ENCODE results near the gene REEP5. TPM values are rescaled to one million over a fixed set of nuclear protein-coding genes. Genes with fewer than 3 reads are reported as not detected.

Gene REEP5
- total and polyA plus RNA-seq, 2 of the 8 experiments (the other 6 are each of a cell fraction or from before 2014, with no cell fraction given), result 58.3 to 94.3 TPM

DNA sequence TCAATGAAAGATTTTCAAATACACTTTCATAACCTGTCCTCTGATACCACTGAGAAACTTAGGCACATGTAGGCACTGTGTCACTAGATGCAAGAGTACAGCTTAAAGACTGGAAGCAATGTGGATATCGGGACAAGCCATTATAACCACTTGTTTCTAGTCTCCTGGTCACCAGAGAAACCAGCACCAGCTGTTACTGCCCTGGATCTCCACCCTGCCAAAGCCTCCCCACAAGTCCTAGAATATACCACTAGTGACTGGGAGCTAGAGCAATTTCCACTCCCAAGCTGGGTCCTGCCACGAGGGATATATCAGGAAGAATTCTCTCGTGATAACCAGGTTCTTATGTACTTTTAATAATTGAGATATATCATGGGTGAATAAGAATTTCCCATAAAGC, 19.5 kb downstream of the REEP5 start:
- Histone ChIP-seq H3K4ac (replicated peaks; ENCODE audit: insufficient read length, low read depth, low read length) (no peak overlapping the region), H2BK15ac (ENCODE audit: low read length) (no peak overlapping the region), H3K4me3 (ENCODE audit: extremely low read depth in 1 of 4, insufficient read depth in 2 of 4, low read depth in 3 of 4, low read length in 4 of 4) (no peak overlapping the region), H2BK120ac (replicated peaks; ENCODE audit: low read depth, low read length) (no peak overlapping the region), H4K8ac (ENCODE audit: extremely low read depth, insufficient read depth, low read length) (no peak overlapping the region), H3K9me3 (ENCODE audit: insufficient read depth in 2 of 2, low read depth in 1 of 2, low read length in 1 of 2) (no peaks in the 10 kb centered on the region), H4K20me1 (replicated peaks in 1 of 2; ENCODE audit: control insufficient read depth in 1 of 2, insufficient read depth in 2 of 2, low read length in 2 of 2) (peaks cover 0 to 2% of the 10 kb centered on the region in 2 experiments), H3K23ac (ENCODE audit: insufficient read length) (no peak overlapping the region), H2AK5ac (ENCODE audit: low read depth, low read length) (no peak overlapping the region), H4K91ac (replicated peaks; ENCODE audit: insufficient read length, low read length) (no peak overlapping the region), H2BK12ac (ENCODE audit: low read depth, low read length) (no peak overlapping the region), H3K56ac (replicated peaks; ENCODE audit: insufficient read length, low read depth, low read length) (no peak overlapping the region), H3K36me3 (ENCODE audit: control insufficient read depth in 2 of 4, insufficient read depth in 4 of 4, low read length in 3 of 4) (peaks cover 0 to 21% (median 2%) of the 10 kb centered on the region in 4 experiments; a peak in 4 of 8 replicates), H3K23me2 (ENCODE audit: low read depth, low read length) (no peaks in the 10 kb centered on the region), H4K5ac (ENCODE audit: insufficient read length, low read depth, low read length) (no peak overlapping the region), H3K4me1 (replicated peaks in 1 of 4; ENCODE audit: control insufficient read depth in 3 of 4, insufficient read depth in 4 of 4, low read length in 3 of 4) (no peaks in the 10 kb centered on the region), H2BK20ac (ENCODE audit: low read length) (no peak overlapping the region), H3K14ac (ENCODE audit: insufficient read length) (no peak overlapping the region), H3K9ac (replicated peaks in 1 of 4; ENCODE audit: extremely low read depth in 1 of 4, low read depth in 3 of 4, low read length in 3 of 4) (no peak overlapping the region), H3K4me2 (ENCODE audit: insufficient read depth in 1 of 2, low read depth in 2 of 2, low read length in 2 of 2) (no peak overlapping the region), H3K18ac (ENCODE audit: extremely low read depth, low read length) (no peak overlapping the region), H3K79me1 (ENCODE audit: low read depth, low read length) (no peaks in the 10 kb centered on the region; the same call in 1 of the 2 replicates), H2BK5ac (ENCODE audit: low read depth, low read length) (no peak overlapping the region), H2AFZ (ENCODE audit: low read length) (no peak overlapping the region), H3K27ac (ENCODE audit: low read depth, low read length) (no peak overlapping the region), H3K27me3 (replicated peaks in 1 of 4; ENCODE audit: control insufficient read depth in 3 of 4, extremely low read depth in 1 of 4, insufficient read depth in 3 of 4, low read length in 3 of 4) (no peaks in the 10 kb centered on the region), H3K79me2 (ENCODE audit: control insufficient read depth in 1 of 2, insufficient read depth in 2 of 2, low read length in 2 of 2) (peaks cover 0 to 2% of the 10 kb centered on the region in 2 experiments; a peak in 1 of 4 replicates)
- POLR2A ChIA-PET (ENCODE audit: partially characterized antibody), result interaction anchor here (0.7 to 1.9 kb wide), 5 partner anchors 9 to 76 kb away, joined by 3 to 5 read pairs (median 5); partner anchors contain the start of gene REEP5
- no peak for DNase-seq (ENCODE audit: low read depth in 1 of 2, low spot score in 2 of 2)
- WGBS, 2 experiments (ENCODE audit: extremely low coverage in 1 of 2, insufficient coverage in 1 of 2, insufficient read length in 1 of 2, insufficient replicate concordance in 2 of 2, low coverage in 1 of 2, low lambda C conversion rate in 2 of 2, missing lambda C conversion rate in 1 of 2), result 92% methylated on average over 3 of the region's 3 CpGs; no CpG with 5 or more reads in 1 of the 2 experiments
- FAIRE-seq, result no peak
- CTCF ChIA-PET (ENCODE audit: partially characterized antibody), result interaction anchor here (0.9 to 2.5 kb wide), 3 partner anchors 9 to 525 kb away, joined by 4 to 7 read pairs (median 5); partner anchors contain the start of gene REEP5
- no peak for TF ChIP-seq CREB1 (IDR thresholded peaks at IDR 0.05)
- no peak for TF ChIP-seq BRCA1 (IDR thresholded peaks at IDR 0.05; ENCODE audit: low read depth, low read length)
- TF ChIP-seq CHD2 (IDR thresholded peaks at IDR 0.05; ENCODE audit: low read length), result no peak
- TF ChIP-seq, protein P1, sequence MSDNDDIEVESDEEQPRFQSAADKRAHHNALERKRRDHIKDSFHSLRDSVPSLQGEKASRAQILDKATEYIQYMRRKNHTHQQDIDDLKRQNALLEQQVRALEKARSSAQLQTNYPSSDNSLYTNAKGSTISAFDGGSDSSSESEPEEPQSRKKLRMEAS (IDR thresholded peaks at IDR 0.05), result no peak
- no peak for TF ChIP-seq PHF8 (conservative IDR thresholded peaks at IDR 0.05; ENCODE audit: low read depth, low read length)
- no peak for TF ChIP-seq SP1 (IDR thresholded peaks at IDR 0.05; ENCODE audit: low read depth, low read length)
- no peak for TF ChIP-seq KDM5A (IDR thresholded peaks at IDR 0.05; ENCODE audit: low read length)
- TF ChIP-seq NRF1 (IDR thresholded peaks at IDR 0.05; ENCODE audit: low read depth, low read length), result no peak
- TF ChIP-seq KDM4A (IDR thresholded peaks at IDR 0.05; ENCODE audit: low read depth, low read length, severe bottlenecking), result no peak
- TF ChIP-seq SIX5 (IDR thresholded peaks at IDR 0.05; ENCODE audit: low read depth, low read length), result no peak
- TF ChIP-seq SP2 (IDR thresholded peaks at IDR 0.05; ENCODE audit: low read length), result no peak
- TF ChIP-seq TCF12 (IDR thresholded peaks at IDR 0.05; ENCODE audit: low read depth, low read length), result no peak
- TF ChIP-seq SAP30 (IDR thresholded peaks at IDR 0.05; ENCODE audit: insufficient read depth, insufficient replicate concordance, low read length), result no peak
- no peak for TF ChIP-seq CBX8 (IDR thresholded peaks at IDR 0.05; ENCODE audit: borderline replicate concordance, low read depth, low read length)
